Measurements from ENCODE around the gene LSM10. TPM values are rescaled to one million over a fixed set of nuclear protein-coding genes. Genes with fewer than 3 reads are reported as not detected.
A peak's percentile ranks its signal among the peaks of the same experiment; 100 is the strongest.

LSM10 gene
- total and polyA plus RNA-seq, 9 of the 15 experiments (the other 6 are each of a cell fraction or from before 2014, with no cell fraction given): 13.2 to 146 (median 68.9) TPM

DNA sequence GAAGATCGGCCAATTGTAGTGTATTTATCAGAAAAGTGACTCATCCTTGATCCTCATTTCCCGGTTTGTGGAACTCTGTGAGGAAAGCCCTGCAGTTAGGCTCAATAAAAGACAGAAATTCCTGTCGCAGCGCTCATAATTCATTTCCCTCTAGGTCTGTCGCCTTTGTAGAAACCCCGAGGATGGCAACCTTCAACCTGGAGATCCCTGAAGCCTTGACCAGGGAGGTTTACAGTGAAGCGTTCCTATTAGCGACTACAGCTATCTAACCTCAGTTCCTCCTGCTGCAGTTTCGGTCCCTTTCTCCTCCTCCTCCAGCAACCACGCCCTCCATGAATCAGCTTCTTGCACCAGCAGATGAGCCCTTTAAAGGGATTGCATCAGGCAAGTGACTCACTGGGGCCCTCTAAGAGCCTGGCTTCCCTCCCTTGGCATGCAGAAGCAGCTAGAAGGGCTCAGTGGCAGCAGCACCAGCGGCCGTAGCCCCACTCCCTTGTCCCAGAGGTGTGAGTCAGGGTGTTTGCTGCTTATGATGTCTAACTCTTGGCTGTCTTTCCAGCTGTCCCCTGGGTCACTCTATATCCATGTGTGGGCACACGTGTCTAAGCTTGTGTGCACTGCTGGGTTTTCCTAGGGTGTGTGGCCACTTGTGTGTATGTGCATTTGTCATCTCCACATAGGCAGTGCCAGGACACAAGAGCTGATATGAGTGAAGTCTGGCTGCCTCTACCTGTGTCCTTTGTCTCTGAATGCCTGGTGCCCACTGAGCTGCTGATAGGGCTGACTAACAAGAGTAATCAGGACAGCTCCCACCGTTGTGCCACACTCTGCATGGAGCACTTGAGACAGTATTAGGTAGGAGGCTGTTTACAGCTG is 11.2 kb downstream of the LSM10 start (continued):
- TF ChIP-seq SIN3A (IDR thresholded peaks at IDR 0.05; ENCODE audit: borderline replicate concordance in 2 of 2, control insufficient read depth in 1 of 2, low read depth in 2 of 2, low read length in 2 of 2) (peak; percentile 92 to 94; a peak in 3 of 4 replicates), ETV5 (CRISPR knock-in tag; IDR thresholded peaks at IDR 0.05; ENCODE audit: low read depth) (peak; percentile 73; the same call in 1 of the 2 replicates), FIP1L1 (IDR thresholded peaks at IDR 0.05; ENCODE audit: low read depth, low read length, poor library complexity, severe bottlenecking) (no peak), ETV1 (tag; conservative IDR thresholded peaks at IDR 0.05; ENCODE audit: low read depth) (peak; percentile 49), KDM4B (IDR thresholded peaks at IDR 0.05; ENCODE audit: borderline replicate concordance in 2 of 2, low read depth in 1 of 2) (peak in 1 of 2 experiments; percentile 66; a peak in 1 of 4 replicates), KHSRP (IDR thresholded peaks at IDR 0.05) (no peak), HMG20A (CRISPR knock-in tag; conservative IDR thresholded peaks at IDR 0.05) (no peak), SMARCC2 (IDR thresholded peaks at IDR 0.05; ENCODE audit: low read depth) (peak; percentile 92), CXXC5 (CRISPR knock-in tag; IDR thresholded peaks at IDR 0.05) (peak; percentile 87), KAT8 (IDR thresholded peaks at IDR 0.05; ENCODE audit: low read depth) (no peak), HMGN3 (IDR thresholded peaks at IDR 0.05; ENCODE audit: borderline replicate concordance, extremely low read depth, insufficient read length, low read depth, low read length) (no peak), FOS (IDR thresholded peaks at IDR 0.05; ENCODE audit: extremely low read depth, insufficient read length) (peak; percentile 82), BDP1 (IDR thresholded peaks at IDR 0.05; ENCODE audit: insufficient read depth, insufficient read length) (no peak), YY1 (IDR thresholded peaks at IDR 0.05; ENCODE audit: borderline replicate concordance in 1 of 3, control insufficient read depth in 1 of 3, extremely low read depth in 1 of 3, insufficient read depth in 3 of 3, insufficient read length in 1 of 3, insufficient replicate concordance in 2 of 3, low read depth in 1 of 3, low read length in 2 of 3) (peak in 2 of 3 experiments; percentile 52 to 86), PHF20 (IDR thresholded peaks at IDR 0.05; ENCODE audit: partially characterized antibody) (peak; percentile 38), ZNF133 (CRISPR knock-in tag; IDR thresholded peaks at IDR 0.05) (peak; percentile 89; the same call in 1 of the 2 replicates)
- TF ChIP-seq, protein P1, sequence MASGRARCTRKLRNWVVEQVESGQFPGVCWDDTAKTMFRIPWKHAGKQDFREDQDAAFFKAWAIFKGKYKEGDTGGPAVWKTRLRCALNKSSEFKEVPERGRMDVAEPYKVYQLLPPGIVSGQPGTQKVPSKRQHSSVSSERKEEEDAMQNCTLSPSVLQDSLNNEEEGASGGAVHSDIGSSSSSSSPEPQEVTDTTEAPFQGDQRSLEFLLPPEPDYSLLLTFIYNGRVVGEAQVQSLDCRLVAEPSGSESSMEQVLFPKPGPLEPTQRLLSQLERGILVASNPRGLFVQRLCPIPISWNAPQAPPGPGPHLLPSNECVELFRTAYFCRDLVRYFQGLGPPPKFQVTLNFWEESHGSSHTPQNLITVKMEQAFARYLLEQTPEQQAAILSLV (tag; IDR thresholded peaks at IDR 0.05): peak; percentile 92
- TF ChIP-seq, protein P2, sequence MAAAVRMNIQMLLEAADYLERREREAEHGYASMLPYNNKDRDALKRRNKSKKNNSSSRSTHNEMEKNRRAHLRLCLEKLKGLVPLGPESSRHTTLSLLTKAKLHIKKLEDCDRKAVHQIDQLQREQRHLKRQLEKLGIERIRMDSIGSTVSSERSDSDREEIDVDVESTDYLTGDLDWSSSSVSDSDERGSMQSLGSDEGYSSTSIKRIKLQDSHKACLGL (CRISPR knock-in tag; IDR thresholded peaks at IDR 0.05; ENCODE audit: borderline replicate concordance, poor library complexity, severe bottlenecking): peak; percentile 55
- TF ChIP-seq, protein P3, sequence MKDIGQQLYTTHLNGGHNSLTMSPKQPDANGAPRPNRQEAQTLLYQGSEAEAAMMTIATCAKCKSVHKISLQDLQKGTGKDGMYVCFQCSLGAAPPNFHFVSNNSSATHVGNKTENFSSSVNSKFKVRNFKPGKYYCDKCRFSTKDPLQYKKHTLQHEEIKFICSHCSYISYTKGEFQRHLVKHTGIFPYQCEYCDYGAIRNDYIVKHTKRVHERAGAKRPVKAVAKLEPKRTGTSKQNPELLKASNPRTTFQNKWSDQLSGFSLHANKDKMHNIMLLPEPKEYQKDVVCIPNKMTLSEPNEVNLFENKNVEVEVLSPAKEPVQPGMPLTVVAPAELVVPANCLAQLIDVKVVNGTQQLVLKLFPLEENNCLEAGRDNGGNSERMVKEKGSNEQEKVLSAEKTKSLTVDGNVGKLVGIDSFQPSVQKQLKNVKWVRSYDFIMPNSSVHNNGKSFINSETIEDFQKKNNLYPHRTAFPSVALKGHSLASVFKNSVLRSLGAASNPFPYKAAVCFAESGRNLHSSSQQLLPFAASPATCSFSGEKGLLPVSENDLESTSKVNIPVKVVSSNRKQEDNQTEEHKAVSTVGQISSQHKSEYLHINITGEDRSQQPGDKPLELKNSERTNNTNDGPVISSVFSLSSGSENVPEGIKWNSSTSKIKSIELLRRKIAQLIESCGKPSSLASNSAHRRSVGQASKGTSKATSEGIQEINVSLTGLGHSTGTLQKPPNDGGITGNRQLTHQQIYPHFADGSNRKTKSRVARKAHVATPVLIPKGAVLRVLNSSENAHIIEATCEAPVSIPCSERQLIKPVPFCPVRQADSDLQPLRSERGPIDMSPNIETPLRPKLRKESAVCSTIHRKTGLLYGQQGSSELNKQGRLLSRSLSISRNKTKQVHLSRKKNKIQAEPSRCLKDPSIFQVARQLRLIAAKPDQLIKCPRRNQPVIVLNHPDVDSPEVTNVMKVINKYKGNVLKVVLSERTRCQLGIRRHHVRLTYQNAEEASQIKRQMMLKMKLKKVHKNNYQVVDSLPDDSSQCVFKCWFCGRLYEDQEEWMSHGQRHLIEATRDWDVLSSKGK (CRISPR knock-in tag; IDR thresholded peaks at IDR 0.05): no peak

Measured in K562 (cell line).